HepG2 (cell line): ENCODE data around the gene ESYT3. TPM values are rescaled to one million over a fixed set of nuclear protein-coding genes. Genes with fewer than 3 reads are reported as not detected.

Source experiments
- AKAP8 ChIP-seq: sonication (generic); formaldehyde crosslinking; IDR thresholded peaks from 2 replicates; pipeline ENCODE4 v1.5.1; 2020; ENCODE audit warnings: mild to moderate bottlenecking, missing genetic modification reagents
- BCL6 ChIP-seq: IDR thresholded peaks from 2 replicates; pipeline ENCODE4 v1.6.1; 2016; ENCODE audit warnings: missing genetic modification reagents, missing compliant biosample characterization
- HCFC1 ChIP-seq: fragments of 150-350 bp; IDR thresholded peaks from 2 replicates; pipeline ENCODE4 v1.6.1; 2014; ENCODE audit warnings: low read depth, low read length
- KMT2A ChIP-seq: sonication (generic); formaldehyde crosslinking; IDR thresholded peaks from 2 replicates; pipeline ENCODE4 v1.4.0; 2020; ENCODE audit warnings: missing genetic modification reagents
- LCORL ChIP-seq, 2 experiments: fragments of 450-650 bp in 1 of 2; sonication (generic) in 1 of 2; formaldehyde crosslinking in 1 of 2; IDR thresholded peaks; 2 replicates each; pipeline versions ENCODE4 v1.5.0 to v1.6.1; 2017 to 2020; ENCODE audit warnings: antibody characterized with exemption in 1 of 2, missing genetic modification reagents in 1 of 2
- PHB2 ChIP-seq: fragments of 450-650 bp; IDR thresholded peaks from 2 replicates; pipeline ENCODE4 v1.6.1; 2018; ENCODE audit not compliant: partially characterized antibody
- SOX6 ChIP-seq, 2 experiments: fragments of 450-650 bp in 1 of 2; sonication (generic) in 1 of 2; formaldehyde crosslinking in 1 of 2; IDR thresholded peaks; 2 replicates each; pipeline versions ENCODE4 v1.4.0 to v1.6.1; 2017 to 2020; ENCODE audit warnings: antibody characterized with exemption in 1 of 2, mild to moderate bottlenecking in 1 of 2, missing genetic modification reagents in 1 of 2
- SPEN ChIP-seq: sonication (generic); formaldehyde crosslinking; IDR thresholded peaks from 2 replicates; pipeline ENCODE4 v1.5.1; 2020; ENCODE audit warnings: low read depth, mild to moderate bottlenecking, missing genetic modification reagents
- WIZ ChIP-seq: sonication (generic); formaldehyde crosslinking; IDR thresholded peaks from 2 replicates; pipeline ENCODE4 v1.5.1; 2020; ENCODE audit warnings: mild to moderate bottlenecking, missing genetic modification reagents
- ZFP82 ChIP-seq: sonication (generic); formaldehyde crosslinking; IDR thresholded peaks from 2 replicates; pipeline ENCODE4 v1.5.1; 2020; ENCODE audit warnings: mild to moderate bottlenecking, missing genetic modification reagents, borderline replicate concordance
- ZNF101 ChIP-seq: sonication (generic); formaldehyde crosslinking; IDR thresholded peaks from 2 replicates; pipeline ENCODE4 v1.4.0; 2020; ENCODE audit warnings: mild to moderate bottlenecking, low read depth, missing genetic modification reagents, borderline replicate concordance
- ZNF780A ChIP-seq: sonication (generic); formaldehyde crosslinking; IDR thresholded peaks from 2 replicates; pipeline ENCODE4 v1.8.0; 2022; ENCODE audit warnings: mild to moderate bottlenecking, missing genetic modification reagents, moderate library complexity
- polyA plus RNA-seq, 8 experiments: library from polyadenylated mRNA; depleted of rRNA in 3 of 8; stranded (reverse) in 7 of 8; unstranded in 1 of 8; fragments of >200 nt; fragmentation: Illumina TruSeq in 4 of 8; extraction: Trizol in 4 of 8; gene quantifications; 2 replicates each; pipeline versions ENCODE4 v1.2.1 to v1.2.3, GENCODE V29; 2011 to 2016; ENCODE audit warnings: low read depth in 4 of 8, missing spikeins in 1 of 8, mixed read lengths in 1 of 8; ENCODE audit not compliant: insufficient read depth in 1 of 8
- total RNA-seq, 5 experiments: library from RNA; depleted of rRNA; stranded (reverse); fragments of >200 nt; fragmentation: Illumina TruSeq; extraction: Trizol; gene quantifications; 2 replicates each; pipeline ENCODE4 v1.2.3, GENCODE V29; 2016; ENCODE audit warnings: low read depth in 1 of 5
- TF ChIP-seq, protein P1 (sequence below): sonication (generic); formaldehyde crosslinking; IDR thresholded peaks from 2 replicates; pipeline ENCODE4 v1.4.0; 2020; ENCODE audit warnings: mild to moderate bottlenecking, missing genetic modification reagents
- TF ChIP-seq, protein P2 (sequence below): sonication (generic); formaldehyde crosslinking; IDR thresholded peaks from 2 replicates; pipeline ENCODE4 v1.5.0; 2020; ENCODE audit warnings: mild to moderate bottlenecking, missing genetic modification reagents, borderline replicate concordance
- TF ChIP-seq, protein P3 (sequence below): sonication (generic); formaldehyde crosslinking; IDR thresholded peaks from 2 replicates; pipeline ENCODE4 v1.8.0; 2022; ENCODE audit warnings: missing genetic modification reagents, low read depth, mild to moderate bottlenecking, borderline replicate concordance
- TF ChIP-seq, protein P4 (sequence below): sonication (generic); formaldehyde crosslinking; IDR thresholded peaks from 2 replicates; pipeline ENCODE4 v1.4.0; 2020; ENCODE audit warnings: missing genetic modification reagents, borderline replicate concordance

ESYT3 gene
- total and polyA plus RNA-seq, 2 of the 13 experiments (the other 11 are each of a cell fraction or from before 2014, with no cell fraction given) = 1.5 to 4.1 TPM

DNA sequence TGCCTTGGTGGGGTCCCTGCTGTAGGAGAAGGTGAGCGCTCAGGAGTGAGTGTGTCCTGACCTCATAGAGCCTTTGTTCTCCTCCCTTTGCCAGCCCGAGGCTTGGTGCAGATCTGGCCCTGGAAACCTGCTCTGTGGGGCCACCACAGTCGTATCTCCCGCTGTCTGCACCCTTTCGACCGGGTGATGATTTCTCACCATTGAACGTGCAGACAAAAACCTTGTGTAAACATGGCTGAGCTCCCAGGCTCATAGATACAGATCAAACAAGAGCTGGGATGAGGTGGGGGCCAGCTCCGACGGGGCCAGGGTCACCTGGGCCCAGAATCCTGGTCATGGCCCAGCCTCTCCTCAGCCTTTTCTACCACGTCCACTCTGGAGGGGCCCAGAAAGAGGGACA, 34.6 kb upstream of the ESYT3 start (continued):
- TF ChIP-seq, protein P1, sequence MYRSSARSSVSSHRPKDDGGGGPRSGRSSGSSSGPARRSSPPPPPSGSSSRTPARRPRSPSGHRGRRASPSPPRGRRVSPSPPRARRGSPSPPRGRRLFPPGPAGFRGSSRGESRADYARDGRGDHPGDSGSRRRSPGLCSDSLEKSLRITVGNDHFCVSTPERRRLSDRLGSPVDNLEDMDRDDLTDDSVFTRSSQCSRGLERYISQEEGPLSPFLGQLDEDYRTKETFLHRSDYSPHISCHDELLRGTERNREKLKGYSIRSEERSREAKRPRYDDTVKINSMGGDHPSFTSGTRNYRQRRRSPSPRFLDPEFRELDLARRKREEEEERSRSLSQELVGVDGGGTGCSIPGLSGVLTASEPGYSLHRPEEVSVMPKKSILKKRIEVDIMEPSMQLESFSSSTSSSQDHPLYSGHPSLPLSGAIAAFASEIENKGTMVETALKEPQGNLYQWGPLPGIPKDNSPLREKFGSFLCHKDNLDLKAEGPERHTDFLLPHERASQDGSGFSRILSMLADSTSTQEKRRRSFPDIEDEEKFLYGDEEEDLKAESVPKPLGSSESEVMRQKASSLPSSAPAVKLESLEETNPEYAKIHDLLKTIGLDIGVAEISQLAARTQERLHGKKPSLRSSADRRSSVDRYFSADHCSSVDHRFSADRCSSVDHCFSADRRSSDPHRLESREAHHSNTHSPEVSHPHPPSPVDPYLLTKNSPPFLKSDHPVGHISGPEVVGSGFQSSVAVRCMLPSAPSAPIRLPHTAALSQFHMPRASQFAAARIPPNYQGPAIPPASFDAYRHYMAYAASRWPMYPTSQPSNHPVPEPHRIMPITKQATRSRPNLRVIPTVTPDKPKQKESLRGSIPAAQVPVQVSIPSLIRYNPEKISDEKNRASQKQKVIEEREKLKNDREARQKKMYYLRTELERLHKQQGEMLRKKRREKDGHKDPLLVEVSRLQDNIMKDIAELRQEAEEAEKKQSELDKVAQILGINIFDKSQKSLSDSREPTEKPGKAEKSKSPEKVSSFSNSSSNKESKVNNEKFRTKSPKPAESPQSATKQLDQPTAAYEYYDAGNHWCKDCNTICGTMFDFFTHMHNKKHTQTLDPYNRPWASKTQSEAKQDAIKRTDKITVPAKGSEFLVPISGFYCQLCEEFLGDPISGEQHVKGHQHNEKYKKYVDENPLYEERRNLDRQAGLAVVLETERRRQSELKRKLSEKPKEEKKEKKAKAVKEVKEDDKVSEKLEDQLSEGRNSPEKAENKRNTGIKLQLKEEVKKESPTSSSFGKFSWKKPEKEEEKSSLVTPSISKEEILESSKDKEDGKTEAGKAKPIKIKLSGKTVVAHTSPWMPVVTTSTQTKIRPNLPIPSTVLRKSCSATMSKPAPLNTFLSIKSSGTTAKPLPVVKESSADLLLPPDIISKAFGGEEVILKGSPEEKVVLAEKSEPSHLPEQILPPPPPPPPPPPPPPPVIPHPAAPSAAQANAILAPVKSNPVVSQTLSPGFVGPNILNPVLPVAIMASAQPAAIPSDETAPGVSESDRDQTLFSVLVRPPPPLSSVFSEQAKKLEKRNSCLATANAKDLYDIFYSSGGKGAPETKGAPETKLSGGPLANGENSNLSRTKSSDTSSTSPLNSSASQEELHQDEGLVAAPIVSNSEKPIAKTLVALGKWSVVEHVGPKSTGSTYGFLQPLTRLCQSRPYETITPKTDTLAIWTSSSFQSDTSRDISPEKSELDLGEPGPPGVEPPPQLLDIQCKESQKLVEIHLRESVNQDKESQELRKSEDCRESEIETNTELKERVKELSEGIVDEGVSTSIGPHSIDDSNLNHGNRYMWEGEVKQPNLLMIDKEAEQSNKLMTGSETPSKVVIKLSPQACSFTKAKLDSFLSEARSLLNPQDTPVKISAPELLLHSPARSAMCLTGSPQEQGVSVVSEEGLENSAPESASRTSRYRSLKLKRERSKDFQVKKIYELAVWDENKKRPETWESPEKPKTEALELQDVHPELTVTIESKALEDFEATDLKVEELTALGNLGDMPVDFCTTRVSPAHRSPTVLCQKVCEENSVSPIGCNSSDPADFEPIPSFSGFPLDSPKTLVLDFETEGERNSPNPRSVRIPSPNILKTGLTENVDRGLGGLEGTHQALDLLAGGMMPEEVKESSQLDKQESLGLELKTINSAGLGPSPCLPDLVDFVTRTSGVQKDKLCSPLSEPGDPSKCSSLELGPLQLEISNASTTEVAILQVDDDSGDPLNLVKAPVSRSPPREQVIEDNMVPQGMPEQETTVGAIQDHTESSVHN (CRISPR knock-in tag) = no peak
- TF ChIP-seq BCL6 (CRISPR knock-in tag) (peak; percentile 80; the same call in 1 of the 2 replicates), AKAP8 (no peak), ZFP82 (CRISPR knock-in tag) (no peak), PHB2 (no peak), HCFC1 (no peak), ZNF101 (CRISPR knock-in tag) (no peak), WIZ (CRISPR knock-in tag) (no peak), ZNF780A (no peak), SOX6 (IDR thresholded peaks at IDR 0.05) (no peak), SOX6 (CRISPR knock-in tag; IDR thresholded peaks at IDR 0.05) (peak; percentile 62), KMT2A (no peak), LCORL (IDR thresholded peaks at IDR 0.05) (no peak), LCORL (CRISPR knock-in tag; IDR thresholded peaks at IDR 0.05) (peak; percentile 48; the same call in 1 of the 2 replicates), SPEN (CRISPR knock-in tag) (no peak)
- TF ChIP-seq, protein P2, sequence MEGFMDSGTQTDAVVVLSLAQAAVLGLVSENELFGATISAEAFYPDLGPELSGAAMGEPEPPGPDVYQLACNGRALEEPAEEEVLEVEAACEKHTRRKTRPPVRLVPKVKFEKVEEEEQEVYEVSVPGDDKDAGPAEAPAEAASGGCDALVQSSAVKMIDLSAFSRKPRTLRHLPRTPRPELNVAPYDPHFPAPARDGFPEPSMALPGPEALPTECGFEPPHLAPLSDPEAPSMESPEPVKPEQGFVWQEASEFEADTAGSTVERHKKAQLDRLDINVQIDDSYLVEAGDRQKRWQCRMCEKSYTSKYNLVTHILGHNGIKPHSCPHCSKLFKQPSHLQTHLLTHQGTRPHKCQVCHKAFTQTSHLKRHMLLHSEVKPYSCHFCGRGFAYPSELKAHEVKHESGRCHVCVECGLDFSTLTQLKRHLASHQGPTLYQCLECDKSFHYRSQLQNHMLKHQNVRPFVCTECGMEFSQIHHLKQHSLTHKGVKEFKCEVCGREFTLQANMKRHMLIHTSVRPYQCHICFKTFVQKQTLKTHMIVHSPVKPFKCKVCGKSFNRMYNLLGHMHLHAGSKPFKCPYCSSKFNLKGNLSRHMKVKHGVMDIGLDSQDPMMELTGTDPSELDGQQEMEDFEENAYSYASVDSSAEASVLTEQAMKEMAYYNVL (CRISPR knock-in tag) = no peak
- TF ChIP-seq, protein P3, sequence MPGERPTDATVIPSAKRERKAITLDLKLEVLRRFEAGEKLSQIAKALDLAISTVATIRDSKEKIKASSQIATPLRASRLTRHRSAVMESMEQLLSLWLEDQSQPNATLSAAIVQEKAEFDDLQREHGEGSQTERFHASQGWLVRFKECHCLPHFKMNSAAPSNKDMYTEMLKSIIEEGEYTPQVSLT (CRISPR knock-in tag) = no peak
- TF ChIP-seq, protein P4, sequence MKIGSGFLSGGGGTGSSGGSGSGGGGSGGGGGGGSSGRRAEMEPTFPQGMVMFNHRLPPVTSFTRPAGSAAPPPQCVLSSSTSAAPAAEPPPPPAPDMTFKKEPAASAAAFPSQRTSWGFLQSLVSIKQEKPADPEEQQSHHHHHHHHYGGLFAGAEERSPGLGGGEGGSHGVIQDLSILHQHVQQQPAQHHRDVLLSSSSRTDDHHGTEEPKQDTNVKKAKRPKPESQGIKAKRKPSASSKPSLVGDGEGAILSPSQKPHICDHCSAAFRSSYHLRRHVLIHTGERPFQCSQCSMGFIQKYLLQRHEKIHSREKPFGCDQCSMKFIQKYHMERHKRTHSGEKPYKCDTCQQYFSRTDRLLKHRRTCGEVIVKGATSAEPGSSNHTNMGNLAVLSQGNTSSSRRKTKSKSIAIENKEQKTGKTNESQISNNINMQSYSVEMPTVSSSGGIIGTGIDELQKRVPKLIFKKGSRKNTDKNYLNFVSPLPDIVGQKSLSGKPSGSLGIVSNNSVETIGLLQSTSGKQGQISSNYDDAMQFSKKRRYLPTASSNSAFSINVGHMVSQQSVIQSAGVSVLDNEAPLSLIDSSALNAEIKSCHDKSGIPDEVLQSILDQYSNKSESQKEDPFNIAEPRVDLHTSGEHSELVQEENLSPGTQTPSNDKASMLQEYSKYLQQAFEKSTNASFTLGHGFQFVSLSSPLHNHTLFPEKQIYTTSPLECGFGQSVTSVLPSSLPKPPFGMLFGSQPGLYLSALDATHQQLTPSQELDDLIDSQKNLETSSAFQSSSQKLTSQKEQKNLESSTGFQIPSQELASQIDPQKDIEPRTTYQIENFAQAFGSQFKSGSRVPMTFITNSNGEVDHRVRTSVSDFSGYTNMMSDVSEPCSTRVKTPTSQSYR = no peak; the same call in 1 of the 2 replicates
